HepG2 (cell line): ENCODE measurements around the gene SMTN. TPM values are rescaled to one million over a fixed set of nuclear protein-coding genes. Genes with fewer than 3 reads are reported as not detected.

ENCODE experiments used
- ELF1 ChIP-seq: sonication (generic); formaldehyde crosslinking; IDR thresholded peaks from 2 replicates; pipeline ENCODE4 v1.4.0; 2020; ENCODE audit warnings: missing genetic modification reagents
- GTF3A ChIP-seq: sonication (generic); formaldehyde crosslinking; conservative IDR thresholded peaks from 2 replicates; pipeline ENCODE4 v1.4.0; 2020; ENCODE audit warnings: mild to moderate bottlenecking, missing genetic modification reagents
- KDM5B ChIP-seq: sonication (generic); formaldehyde crosslinking; IDR thresholded peaks from 2 replicates; pipeline ENCODE4 v1.4.0; 2020; ENCODE audit warnings: missing genetic modification reagents, mild to moderate bottlenecking, borderline replicate concordance
- MIER3 ChIP-seq: IDR thresholded peaks from 2 replicates; pipeline ENCODE4 v1.6.1; 2016; ENCODE audit warnings: missing compliant biosample characterization, borderline replicate concordance
- PCBP2 ChIP-seq: fragments of 200-400 bp; formaldehyde crosslinking; optimal IDR thresholded peaks from 2 replicates; pipeline ENCODE3; 2018; ENCODE audit warnings: low read length, low read depth; ENCODE audit not compliant: poor library complexity, severe bottlenecking
- PLSCR1 ChIP-seq: sonication (generic); formaldehyde crosslinking; IDR thresholded peaks from 2 replicates; pipeline ENCODE4 v1.5.0; 2020; ENCODE audit warnings: missing genetic modification reagents, mild to moderate bottlenecking, borderline replicate concordance
- ZFP36 ChIP-seq: fragments of 150-350 bp; IDR thresholded peaks from 2 replicates; pipeline ENCODE4 v1.6.1; 2018; ENCODE audit warnings: borderline replicate concordance, low read length, low read depth; ENCODE audit not compliant: partially characterized antibody
- ZNF407 ChIP-seq: sonication (generic); formaldehyde crosslinking; IDR thresholded peaks from one replicate; pipeline ENCODE4 v1.5.1; 2020; ENCODE audit warnings: mild to moderate bottlenecking, missing genetic modification reagents; ENCODE audit errors: not compliant biosample characterization
- ZNF441 ChIP-seq: sonication (generic); formaldehyde crosslinking; IDR thresholded peaks from 2 replicates; pipeline ENCODE4 v1.7.0; 2021; ENCODE audit warnings: missing genetic modification reagents, borderline replicate concordance
- ZNF563 ChIP-seq: sonication (generic); formaldehyde crosslinking; IDR thresholded peaks from 2 replicates; pipeline ENCODE4 v1.8.0; 2022; ENCODE audit warnings: mild to moderate bottlenecking, moderate library complexity, missing genetic modification reagents
- ZNF646 ChIP-seq: sonication (generic); formaldehyde crosslinking; IDR thresholded peaks from 2 replicates; pipeline ENCODE4 v1.9.0; 2021; ENCODE audit warnings: mild to moderate bottlenecking, missing genetic modification reagents
- polyA plus RNA-seq, 8 experiments: library from polyadenylated mRNA; depleted of rRNA in 3 of 8; stranded (reverse) in 7 of 8; unstranded in 1 of 8; fragments of >200 nt; fragmentation: Illumina TruSeq in 4 of 8; extraction: Trizol in 4 of 8; gene quantifications; 2 replicates each; pipeline versions ENCODE4 v1.2.1 to v1.2.3, GENCODE V29; 2011 to 2016; ENCODE audit warnings: low read depth in 4 of 8, missing spikeins in 1 of 8, mixed read lengths in 1 of 8; ENCODE audit not compliant: insufficient read depth in 1 of 8
- total RNA-seq, 5 experiments: library from RNA; depleted of rRNA; stranded (reverse); fragments of >200 nt; fragmentation: Illumina TruSeq; extraction: Trizol; gene quantifications; 2 replicates each; pipeline ENCODE4 v1.2.3, GENCODE V29; 2016; ENCODE audit warnings: low read depth in 1 of 5

Gene SMTN
- total and polyA plus RNA-seq, 2 of the 13 experiments (the other 11 are each of a cell fraction or from before 2014, with no cell fraction given) = 14.7 to 26.1 TPM

GRCh38 chr22:31080848-31081649 lies at the start of gene SMTN (continued):
- TF ChIP-seq ZNF407 (CRISPR knock-in tag) = peak; percentile 29
- no peak for TF ChIP-seq ZNF646
- no peak for TF ChIP-seq ELF1 (CRISPR knock-in tag)
- peak; percentile 56; the same call in 1 of the 2 replicates for TF ChIP-seq MIER3 (CRISPR knock-in tag)
- TF ChIP-seq PLSCR1 (CRISPR knock-in tag) = peak; percentile 24; the same call in 1 of the 2 replicates
- peak; percentile 83; the same call in 1 of the 2 replicates for TF ChIP-seq GTF3A (CRISPR knock-in tag)
- TF ChIP-seq KDM5B (CRISPR knock-in tag) = peak; percentile 62
- TF ChIP-seq ZNF441 (CRISPR knock-in tag) = 0 out of 2 replicates have a peak, but pooled peaks have one; percentile 22
- 0 out of 2 replicates have a peak, but pooled peaks have one; percentile 54 for TF ChIP-seq ZNF563 (CRISPR knock-in tag)
- no peak for TF ChIP-seq ZFP36
- no peak for TF ChIP-seq PCBP2
